Activated CD4-positive, alpha-beta T cell treated with anti-CD3 and anti-CD28 coated beads, Interleukin-2, Interleukin-4, amounts not matched to agents 100 ng/mL and 50 ng/mL, durations not matched to agents 16 hours and 8 hours (primary cell): ENCODE data around the gene KCTD8.

Experiments used
- DNase-seq: peaks from one replicate; pipeline ENCODE4 v3.0.0-alpha.2; 2020; ENCODE audit warnings: low spot score

KCTD8 gene

GRCh38 chr4:44162538-44163270, 285.9 kb downstream of the KCTD8 start:
- no peak for DNase-seq

DNA sequence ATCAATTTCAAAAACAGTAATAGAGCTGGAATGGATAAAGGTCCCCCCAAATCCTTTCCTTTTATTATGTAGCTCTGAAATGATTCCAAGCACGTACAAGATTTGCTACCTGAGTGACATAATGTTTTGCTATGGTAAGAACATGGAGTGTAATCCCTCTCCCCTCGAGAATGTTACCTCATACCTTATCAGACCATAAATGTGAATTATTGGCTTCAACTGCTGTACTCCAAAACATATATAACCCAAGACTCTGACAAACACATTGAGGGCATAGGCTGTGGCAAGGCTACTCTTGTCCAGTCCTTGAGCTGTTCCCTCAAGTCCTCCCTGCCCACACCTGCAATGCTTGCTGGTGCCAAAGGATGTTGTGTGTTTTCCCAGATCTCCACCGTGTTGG, 286.9 kb downstream of the KCTD8 start:
- DNase-seq, result no peak

DNA sequence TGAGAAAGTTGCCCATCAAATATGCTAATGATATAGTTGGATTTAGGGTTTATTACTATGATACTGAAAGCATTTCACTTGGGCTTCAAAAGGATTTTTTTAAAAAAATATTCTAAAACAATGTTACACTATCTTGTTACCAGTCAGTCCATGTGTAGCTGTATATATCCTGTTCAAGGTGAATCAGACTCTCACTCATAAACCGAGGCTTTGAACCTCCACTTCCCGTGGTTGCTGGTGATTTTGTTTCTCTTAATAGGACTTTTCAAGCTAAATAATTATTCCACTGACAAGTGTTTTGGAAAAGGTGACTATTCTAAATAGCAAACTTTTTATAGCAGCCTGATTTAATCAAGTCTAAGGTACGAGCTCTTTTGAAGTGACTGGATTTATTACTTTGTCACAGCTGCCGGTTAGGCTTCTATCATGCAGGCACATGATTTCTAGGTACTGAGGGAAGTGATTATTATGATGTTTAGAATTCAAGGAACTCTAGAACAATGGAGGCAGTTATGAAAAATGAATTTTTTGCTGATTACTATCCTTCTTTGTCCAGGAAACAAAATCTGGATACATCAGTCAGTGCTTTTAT, 287.7 kb downstream of the KCTD8 start:
- no peak for DNase-seq

- DNase-seq, result no peak
Measured at GRCh38 chr4:44159991-44160390, 288.6 kb downstream of the KCTD8 start.

- no peak for DNase-seq
Measured at GRCh38 chr4:44157611-44158277, 290.9 kb downstream of the KCTD8 start.

- no peak for DNase-seq
Measured at GRCh38 chr4:44150091-44150576, 298.5 kb downstream of the KCTD8 start.

DNA sequence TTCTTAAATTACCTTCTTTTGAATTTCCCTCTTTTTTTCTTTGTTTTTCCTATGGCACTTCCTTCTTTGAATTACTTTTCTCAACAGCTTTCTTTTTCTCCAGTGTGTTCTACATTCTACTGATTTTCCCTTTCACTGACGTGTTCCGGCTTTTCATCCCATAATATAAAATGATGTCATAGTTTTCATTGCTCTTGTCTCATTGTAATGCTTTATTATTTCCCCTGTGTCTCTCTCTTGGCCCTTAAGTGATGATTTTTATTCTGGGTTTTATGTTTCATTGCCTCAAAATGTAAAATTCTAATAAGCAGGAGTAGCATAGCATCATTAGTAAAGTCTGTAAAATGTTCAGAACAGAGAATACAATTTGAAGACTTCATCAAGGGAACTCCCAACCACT, 299.3 kb downstream of the KCTD8 start:
- DNase-seq, result no peak

- DNase-seq, result no peak
Measured at GRCh38 chr4:44147571-44148075, 301.0 kb downstream of the KCTD8 start.

GRCh38 chr4:44146516-44146915, 302.1 kb downstream of the KCTD8 start:
- no peak for DNase-seq

DNA sequence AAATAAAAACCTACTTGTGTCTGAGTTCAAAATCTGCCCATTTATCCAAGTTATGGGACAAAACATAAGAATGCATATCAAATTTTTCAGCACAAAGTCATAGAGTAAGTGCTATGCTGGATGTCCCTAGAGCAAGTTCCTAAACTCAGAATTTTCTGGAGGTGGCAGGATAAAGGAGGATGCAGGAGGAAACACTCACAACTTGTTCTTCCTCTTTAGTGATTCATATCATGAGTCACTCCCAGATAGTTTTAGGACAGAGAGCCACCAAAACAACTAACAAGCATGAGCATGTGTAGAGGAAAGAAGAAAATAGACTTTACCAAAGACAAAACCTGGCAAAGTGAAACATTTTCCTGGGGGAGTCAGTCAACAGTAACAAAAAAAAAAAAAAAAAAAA, 302.7 kb downstream of the KCTD8 start:
- DNase-seq, result no peak

- no peak for DNase-seq
Measured at GRCh38 chr4:44132526-44132925, 316.1 kb downstream of the KCTD8 start.
